Measurements from ENCODE around the gene KARS1.
"Not testable (repeated sequence)": the region's sequence is repeated elsewhere in the genome, so short reads cannot be mapped to it uniquely, and the experiment has no call there.

Gene KARS1

DNA sequence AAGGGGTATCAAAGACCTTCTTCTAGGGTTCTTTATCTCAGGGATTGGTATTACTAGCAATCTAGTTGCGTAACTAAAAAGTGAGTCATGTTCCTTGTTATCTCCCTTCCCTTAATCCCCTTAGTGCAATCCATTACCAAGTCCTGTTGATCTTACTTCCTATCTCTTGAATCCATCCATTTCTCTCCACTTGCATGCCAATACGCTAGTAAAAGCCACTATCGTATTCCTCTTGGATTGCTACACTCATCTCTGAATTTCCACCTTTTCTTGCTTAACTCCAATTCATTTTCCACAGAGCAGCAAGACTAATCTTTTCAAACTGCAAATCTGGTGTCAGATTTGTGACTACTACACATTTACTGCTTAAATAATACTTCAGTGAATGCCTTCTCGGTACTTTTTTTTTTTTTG, 22.5 kb downstream of the KARS1 start:
- peak; percentile 17 for DNase-seq (ENCODE audit: low spot score)

DNA sequence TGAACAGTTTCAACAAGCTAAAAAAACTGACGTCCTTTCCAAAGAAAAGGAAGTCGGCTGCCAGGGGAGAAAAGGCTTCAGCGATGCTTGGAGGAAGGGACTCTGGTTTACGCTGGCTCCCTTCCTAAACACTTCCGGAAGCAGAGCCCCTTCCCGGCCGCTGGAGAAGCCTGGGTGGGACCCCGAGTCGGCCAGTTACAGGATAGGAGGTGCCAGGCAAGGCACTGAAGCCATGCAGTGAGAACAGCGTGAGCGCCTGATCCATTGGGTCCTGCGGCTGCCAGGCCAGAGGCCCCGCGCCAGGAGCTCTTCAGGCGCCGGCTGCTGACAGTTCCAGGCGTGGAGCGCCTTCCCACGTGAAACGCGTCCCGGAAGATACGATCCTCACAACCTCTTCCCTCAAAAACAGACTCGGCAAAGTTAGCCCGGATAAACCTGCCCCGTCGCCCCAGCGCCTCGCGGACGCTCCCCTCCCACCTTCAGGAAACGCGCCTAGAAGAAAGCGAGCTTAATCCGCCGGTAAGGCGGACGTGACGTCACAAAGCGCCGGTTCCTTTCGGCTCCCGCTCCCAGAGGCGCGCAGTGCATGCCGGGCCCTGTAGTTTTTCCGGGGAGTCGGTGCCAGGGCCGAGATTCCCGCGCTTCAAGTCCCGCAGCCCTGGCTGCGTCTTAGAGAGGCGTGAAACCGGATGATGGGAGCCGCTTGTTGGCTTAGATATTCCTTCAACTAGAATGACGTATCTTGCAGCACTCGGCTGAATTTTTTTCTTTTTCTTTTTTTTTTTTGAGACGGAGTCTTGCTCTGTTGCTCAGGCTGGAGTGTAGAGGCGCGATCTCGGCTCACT, 24.5 kb downstream of the KARS1 start, which contains the start of gene ADAT1:
TSS of gene ADAT1 (minus strand) at position 521 of the 845 bp plus-strand sequence. CDS start 2,482 bp downstream, outside the sequence.
- peak; percentile 99 for DNase-seq (ENCODE audit: low spot score)

DNA sequence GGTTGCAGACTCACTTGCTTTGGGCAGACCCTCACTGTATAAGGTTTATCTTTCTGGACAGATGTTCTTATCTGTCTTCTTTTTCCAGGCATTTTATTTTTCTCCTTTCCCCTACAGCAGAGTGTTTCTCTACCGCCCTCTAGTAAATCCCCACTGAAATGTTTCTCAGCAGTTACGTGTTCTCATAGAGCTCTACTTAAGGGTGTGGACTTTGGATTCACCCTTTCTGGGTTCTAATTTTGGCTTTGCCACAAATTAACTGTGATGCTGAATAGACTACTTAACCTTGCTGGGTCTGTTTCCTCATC, 26.3 kb downstream of the KARS1 start:
- DNase-seq (ENCODE audit: low spot score) = peak; percentile 66

DNA sequence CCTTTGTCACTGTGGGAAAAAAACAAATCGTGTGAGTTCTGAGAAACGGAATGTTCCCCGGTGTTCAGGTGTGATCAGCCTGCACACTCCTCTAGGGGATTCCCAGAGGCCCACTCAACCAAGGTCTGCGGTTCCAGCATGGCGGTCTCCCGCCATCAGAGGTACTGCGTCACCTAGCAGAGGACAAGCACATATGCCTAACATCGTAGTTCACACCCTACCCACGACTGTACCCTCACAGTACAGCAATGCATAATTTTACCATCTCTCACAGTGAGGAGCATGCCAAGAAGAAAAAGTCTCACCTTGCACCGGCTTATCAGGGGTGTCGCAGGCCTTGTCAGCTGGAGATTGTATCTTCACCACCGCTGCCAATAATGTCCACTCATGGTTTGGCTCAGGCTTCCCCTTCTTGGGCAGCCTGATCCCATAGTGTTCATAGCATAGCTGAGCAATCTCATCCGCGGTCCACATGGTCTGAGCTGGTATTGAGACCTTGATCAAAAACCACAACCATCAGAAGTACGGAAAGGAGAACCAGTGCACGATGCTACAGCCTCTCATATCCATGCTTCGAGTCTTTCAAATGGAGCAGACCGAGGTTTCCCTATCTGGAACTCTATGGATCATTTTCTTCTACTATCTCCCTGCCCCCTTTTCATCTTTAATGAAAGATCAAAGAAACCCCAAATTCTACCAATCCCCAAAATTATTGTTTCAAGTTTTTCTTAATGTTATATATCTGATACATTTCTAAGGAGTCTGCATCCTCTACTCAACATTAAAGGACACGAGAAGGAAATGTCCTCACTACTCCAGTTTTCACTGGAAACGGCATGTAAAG, 26.9 kb downstream of the KARS1 start:
- no peak for DNase-seq (ENCODE audit: low spot score)

DNA sequence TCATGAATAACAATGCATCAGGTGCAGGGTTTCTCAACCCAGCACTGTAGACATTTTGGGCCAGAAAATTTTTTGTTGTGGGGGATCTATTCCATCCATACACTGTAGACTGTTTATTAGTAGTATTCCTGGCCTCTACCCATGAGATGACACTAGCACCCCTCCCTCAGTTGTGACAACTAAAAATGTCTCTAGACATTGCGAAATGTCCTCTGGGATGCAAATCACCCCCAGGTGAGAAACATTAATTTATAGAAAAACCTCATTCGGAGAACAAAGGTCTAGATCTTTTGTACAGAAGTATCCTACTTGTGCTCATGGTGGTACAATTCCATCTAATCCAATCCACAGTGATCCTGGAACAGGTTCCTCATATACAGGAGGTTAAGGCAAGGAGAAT, 28.7 kb downstream of the KARS1 start:
- no peak for DNase-seq (ENCODE audit: low spot score)

DNA sequence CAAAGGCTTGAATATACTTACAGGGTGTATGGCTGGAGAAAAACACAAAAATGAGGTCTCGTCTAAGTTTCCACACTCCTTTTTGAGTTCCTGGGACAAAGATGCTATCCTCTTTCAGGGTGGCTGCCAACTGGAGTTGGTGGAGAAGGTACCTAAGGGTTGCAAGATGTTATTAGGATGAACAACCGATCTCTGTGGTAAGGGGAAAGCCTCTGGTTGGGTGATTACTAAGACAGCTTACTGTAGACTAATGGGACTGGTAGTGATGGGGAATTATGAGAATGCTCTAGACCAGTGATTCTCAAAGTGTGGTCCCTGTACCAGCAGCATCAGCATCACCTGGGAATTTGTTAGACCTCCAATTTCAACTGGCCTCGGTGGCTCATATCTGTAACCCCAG, 30.3 kb downstream of the KARS1 start:
- no peak for DNase-seq (ENCODE audit: low spot score)

DNA sequence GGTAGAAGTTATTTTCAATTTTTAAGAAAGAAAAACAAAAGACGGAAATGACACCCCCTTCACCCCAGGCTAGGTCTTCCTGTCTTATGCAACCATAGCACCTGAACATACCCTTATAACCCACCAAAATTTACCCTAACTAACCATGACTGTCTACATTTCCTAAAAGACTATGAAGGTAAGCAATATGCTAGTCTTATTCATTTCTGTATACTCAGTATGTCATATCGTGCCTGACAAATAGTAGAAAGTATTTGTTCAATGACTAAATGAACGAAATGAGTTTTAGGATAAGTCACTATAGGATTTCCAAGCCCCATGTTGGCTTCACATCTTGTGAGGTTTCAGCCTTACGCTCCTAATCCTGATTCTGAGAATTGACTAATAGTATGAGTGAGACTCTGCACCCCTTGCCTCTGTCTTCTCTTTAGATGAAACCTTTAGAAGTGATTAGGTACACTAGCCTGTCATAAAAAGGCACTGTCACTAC, 30.9 kb downstream of the KARS1 start:
- DNase-seq (ENCODE audit: low spot score) = no peak

DNA sequence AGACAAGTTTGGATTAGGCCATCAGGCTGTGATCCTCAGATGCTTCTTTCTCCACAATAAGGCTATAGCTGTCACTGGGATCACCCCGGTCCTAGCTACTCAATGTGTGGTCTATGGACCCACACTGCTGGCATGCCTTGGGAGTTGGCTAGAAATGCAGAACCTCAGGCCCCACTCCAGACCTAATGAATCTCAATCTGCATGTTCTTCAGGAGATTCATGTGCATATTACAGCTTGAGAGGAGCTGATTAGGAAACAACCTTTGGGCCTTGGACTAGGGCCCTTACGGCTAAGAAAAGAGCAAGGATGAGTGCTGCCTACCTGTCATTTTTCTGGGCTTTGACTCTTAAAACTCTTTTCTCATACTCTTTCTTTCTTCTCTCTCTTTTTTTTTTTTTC, 31.8 kb downstream of the KARS1 start:
- DNase-seq (ENCODE audit: low spot score) = no peak

DNA sequence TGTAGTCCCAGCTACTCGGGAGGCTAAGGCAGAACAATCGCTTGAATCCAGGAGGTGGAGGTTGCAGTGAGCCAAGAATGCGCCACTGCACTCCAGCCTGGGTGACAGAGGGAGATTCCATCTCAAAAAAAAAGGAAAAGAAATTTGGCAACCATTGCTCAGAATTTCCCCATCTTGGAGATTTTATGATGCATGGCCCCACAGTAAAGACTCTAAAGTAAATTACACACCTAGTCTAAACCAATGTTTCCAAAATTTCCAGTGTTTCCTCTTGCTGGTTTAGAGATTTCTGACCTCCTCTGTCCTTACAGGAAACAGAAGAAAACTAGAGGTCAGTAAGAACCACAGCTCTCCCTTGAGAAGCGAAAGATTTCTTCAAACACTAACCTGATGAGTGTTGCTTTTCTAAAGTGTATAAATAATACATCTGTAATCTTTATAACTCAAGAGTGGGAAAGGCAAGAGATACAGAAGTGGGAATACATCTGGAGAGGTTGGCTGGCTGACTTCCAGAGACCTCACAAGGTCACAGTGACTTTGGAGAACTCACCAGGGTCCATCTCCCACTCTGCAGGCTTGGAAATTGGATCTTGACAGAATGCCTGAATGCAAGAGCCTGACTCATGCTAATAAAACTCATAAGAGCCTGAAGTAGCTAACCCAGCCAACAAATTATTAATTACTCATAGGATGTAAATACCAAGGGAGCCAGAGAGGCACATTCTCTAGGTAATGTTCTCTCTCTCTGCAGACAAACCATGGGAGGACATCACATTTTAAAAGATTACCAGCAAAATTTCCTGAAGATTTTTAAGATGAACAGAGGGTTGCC, 33.2 kb downstream of the KARS1 start:
- DNase-seq (ENCODE audit: low spot score) = no peak

DNA sequence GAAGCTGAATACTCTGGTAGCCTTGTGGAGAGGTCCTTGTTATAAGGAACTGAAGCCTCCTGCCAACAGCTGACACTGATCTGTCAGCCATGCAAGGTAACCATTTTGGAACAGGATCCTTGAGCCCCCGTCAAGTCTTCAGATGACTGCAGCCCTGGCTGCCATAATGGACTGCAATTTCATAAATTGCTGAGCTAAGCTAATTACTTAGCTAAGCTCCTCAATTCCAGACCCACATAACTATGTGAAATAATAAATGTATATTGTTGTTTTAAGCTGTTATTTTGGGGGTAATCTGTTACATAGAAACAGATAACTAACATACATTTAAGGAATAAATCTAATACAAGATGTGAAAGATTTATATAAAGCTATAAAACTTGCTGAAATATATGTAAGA, 41.0 kb downstream of the KARS1 start:
- DNase-seq (ENCODE audit: low spot score) = no peak

DNA sequence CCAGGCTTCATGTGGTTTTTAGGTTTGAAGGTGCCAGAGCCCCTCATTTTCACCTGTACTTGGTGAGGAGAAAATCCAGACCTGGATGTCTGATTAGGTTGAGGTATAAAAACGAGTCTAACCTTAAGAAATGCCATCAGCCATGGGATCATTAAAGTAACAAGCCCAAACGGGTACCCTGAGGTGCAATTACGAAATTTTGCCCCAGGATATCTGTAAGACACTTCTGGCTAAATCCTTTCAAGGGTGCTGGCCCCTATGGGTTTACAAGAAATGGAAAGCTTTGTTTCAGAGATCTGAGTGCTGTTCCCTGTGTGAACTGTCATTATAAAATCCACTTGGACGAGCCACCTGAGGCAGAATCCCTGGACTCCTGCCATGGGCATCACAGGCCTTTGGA, 44.2 kb downstream of the KARS1 start:
- DNase-seq (ENCODE audit: low spot score) = no peak

DNA sequence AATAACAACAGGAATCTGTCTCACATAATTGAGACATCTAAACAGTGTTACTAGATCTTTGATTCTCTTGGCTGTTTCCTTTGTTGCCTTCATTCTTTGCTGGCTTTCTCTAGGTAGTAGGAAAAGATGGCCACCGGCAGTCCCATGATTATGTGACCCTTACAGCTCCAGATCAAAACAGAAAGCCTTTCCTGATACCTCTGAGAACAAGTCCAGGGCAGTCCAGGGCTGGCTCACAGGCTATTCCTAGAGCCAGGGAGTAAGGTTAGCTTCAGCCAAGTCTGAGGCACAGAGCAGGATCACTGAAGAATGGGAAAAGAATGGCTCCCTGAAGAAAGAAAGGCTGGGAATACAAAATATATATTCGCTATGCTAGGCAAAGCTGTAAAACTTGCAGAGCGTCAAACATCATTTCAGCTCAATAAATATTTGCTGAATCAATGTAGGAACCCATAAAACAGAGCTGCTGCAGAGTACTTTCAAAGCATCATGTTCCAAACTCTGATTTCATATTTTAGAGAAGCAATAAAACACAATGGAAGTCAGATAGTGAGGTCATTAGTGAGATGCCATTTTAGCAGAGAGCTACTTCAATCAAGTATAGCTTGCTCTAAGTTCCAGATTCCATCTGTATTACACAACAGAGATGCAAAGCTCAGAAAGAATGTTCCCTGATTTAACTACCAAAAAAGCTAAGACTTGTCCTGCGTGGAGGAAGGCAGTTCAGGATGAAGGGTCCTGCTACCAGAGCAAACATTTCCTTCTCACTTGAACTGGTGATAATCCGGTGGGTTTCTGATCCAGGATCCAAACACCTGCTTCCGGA, 47.8 kb downstream of the KARS1 start:
- DNase-seq (ENCODE audit: low spot score) = no peak

DNA sequence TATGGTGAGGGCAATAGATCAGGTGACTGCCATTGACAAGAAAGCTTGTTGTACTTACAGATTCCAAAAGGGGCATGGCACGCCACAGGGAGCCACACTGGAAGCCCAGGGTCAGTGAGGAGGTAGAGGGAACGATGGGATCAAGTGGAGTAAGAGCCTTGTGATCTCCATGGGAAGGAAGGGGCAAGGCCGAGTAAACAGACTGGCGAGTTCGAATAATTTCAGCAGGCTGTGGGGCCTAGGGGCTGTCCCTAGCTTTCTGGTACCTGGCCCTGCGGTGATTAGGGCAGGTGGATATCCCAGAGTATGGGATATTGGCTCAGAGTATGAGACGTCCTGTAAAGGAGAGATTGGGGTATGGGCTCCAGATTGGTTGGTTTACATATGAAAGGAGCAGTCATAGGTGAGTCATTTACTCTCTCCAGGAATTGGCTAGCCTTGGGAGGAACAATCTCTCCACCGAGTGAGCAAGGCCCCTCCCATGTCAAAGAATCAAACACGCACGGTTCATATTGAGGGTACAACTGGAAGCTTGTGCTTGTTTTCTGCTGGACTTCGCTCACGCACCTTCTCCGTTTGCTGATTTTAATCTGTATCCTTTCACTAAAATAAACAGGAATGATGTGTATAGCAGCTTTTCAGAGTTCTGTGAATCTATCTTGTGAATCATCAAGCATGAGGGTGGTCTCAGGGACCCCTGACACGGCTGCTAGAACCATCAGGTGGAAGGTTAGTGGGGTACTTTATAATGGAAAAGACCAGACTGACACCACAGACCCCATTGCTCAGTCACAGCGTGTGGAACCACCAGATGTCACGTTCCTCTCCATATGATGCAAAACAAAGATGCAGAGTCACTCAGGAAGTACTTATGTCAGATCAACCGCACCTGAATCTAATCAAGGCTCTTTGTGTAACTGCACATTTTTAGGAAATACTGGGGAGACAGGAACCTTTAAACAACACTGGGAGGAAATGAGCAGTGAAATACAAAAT, 53.3 kb downstream of the KARS1 start:
- DNase-seq (ENCODE audit: low spot score) = peak; percentile 29

DNA sequence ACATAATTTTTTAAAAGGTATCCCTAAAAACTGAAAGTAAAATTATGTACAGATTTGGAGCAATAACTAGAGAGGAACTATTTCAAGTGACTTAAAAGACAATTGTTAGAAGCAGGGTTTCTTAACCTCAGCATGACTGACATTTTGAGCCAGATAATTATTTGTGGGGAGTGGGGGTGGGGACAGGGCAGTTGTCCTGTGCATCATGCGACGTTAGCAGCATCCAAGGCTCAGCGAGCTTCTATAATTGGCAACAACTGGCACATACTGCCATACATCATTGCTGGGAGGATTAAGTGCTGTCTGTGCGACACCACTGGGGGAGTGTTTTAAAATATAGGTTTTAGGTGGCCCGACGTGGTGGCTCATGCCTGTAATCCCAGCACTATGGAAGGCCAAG, 54.2 kb downstream of the KARS1 start:
- DNase-seq (ENCODE audit: low spot score) = no peak

DNA sequence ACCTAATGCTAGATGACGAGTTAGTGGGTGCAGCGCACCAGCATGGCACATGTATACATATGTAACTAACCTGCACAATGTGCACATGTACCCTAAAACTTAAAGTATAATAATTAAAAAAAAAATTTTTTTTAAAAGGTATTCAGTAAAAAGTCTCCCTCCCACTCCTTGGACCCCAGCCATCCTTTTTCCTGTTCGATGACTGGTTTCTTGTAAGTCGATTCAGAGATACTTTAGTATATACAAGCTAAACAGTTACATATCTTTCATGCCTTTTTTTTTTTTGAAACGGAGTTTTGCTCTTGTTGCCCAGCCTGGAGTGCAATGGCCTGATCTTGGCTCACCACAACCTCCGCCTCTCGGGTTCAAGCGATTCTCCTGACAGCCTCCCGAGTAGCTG, 55.5 kb downstream of the KARS1 start:
- not testable (repeated sequence) for DNase-seq (ENCODE audit: low spot score)

DNA sequence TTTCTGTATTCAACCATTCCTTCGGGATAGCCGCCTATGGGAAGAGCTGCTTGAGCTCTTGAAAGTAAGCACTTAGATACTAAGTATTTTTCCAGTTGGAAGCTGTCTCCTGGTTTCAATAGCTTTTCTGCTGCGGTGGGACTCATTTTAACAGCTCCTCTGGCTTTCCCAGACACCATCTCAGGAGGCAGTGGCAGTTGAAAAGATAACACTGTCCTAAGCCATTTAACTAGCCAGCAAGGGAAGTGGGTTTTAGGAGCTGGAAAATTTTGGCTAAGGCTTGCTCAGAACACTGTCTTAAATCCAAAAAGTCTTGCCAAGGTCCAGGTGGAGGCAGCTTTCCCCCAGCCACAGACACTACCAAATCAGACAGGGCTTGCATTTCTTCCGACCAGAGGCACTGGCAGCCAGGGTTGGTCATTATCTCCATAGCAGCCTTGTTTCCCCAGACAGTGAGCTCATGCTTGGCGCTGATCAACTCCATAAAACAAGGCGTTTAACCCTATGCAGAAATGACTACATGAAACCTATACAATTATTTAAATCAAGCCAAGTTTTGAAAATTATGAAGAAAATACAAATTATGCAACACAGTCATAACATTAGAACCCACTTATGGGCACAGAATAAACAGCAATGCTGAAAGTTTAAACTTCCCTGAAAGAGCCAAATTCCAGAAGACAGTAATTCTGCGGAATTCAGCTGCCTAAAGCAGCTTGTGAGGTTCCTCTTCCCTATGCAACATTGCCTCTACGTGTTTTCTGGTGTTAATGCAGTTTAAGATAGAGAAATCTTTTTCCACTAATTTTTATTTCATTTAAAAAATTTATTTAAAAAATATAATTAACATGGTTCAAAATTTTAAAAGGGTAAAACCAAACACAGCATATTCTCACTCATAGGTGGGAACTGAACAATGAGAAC, 56.3 kb downstream of the KARS1 start:
- DNase-seq (ENCODE audit: low spot score) = no peak

DNA sequence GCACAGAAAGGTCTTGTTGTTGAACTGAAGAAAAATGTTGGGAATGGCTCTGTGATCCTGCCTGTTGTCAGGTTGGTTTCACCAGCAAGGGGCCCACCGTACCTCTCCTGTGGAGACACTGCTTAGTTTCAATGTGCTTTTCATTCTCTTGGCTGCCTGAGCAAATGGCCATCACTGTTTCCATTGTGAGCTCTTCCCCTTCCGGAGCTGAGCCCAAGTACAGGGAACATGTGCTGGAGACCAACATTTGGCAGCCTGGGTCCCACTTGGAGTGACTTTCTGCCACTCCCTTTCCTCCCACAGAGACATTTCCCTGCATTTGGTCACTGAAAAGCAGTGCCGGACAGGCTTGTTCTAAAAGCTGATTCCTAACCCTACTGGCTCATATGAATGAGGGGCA, 58.2 kb downstream of the KARS1 start:
- no peak for DNase-seq (ENCODE audit: low spot score)

DNA sequence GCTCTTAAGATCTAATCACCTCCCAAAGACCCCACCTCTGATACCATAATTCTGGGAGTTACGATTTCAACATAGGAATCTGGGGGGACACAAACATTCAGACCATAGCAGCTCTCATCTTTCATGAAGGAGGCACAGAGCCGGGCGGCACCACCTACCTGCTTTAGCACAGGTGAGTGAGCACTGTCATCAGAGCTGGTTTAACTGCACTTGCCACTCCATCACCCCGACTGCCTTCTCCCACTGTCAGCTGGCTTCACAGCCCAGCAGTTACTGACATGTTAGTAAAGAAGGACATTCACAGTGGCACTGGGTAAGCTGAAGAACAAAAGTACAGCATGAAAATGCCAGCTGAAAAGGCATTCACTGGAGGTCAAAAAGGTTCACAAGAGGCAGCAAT, 58.7 kb downstream of the KARS1 start:
- no peak for DNase-seq (ENCODE audit: low spot score)

DNA sequence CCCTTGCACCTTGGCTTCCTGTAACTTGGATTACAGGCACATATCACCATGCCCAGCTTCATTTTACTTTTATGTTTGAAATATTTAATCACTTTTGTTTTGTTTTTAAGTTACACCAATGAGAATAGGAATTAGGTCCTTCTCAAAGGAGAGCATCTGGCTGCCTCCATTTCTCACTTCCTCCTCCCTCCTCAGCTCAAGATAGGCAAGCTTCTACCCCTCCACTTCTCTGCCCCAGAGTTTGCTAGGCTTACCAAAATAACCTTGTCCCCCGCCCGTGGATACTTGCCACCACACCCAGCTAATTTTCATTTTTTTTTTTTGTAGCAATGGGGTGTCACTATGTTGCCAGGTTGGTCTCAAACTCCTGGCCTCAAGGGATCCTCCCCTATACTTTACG, 63.4 kb downstream of the KARS1 start:
- no peak for DNase-seq (ENCODE audit: low spot score)
